ES-I3 (cell line): ENCODE results near the gene OR51E2.
A peak's percentile ranks its signal among the peaks of the same experiment; 100 is the strongest.

Experiments
- H3K36me3 ChIP-seq: 2 replicates; pipeline ENCODE4 v1.6.1; 2013; ENCODE audit warnings: mild to moderate bottlenecking, low read length, control low read depth, moderate library complexity; ENCODE audit not compliant: insufficient read depth
- H3K4me1 ChIP-seq: 2 replicates; pipeline ENCODE4 v1.6.1; 2013; ENCODE audit warnings: mild to moderate bottlenecking, control low read depth, low read length; ENCODE audit not compliant: insufficient read depth
- H3K9ac ChIP-seq: 2 replicates; pipeline ENCODE4 v1.6.1; 2013; ENCODE audit warnings: low read depth, mild to moderate bottlenecking, low read length, moderate library complexity
- H3K9me3 ChIP-seq: 2 replicates; pipeline ENCODE4 v1.6.1; 2013; ENCODE audit warnings: mild to moderate bottlenecking, low read length, moderate library complexity; ENCODE audit not compliant: control insufficient read depth, insufficient read depth

OR51E2 gene

GRCh38 chr11:4644233-4644632, 53.4 kb downstream of the OR51E2 start:
- H3K9me3 ChIP-seq: no peaks in the 10 kb centered on the region
- H3K36me3 ChIP-seq: no peaks in the 10 kb centered on the region
- H3K4me1 ChIP-seq: no peaks in the 10 kb centered on the region; the same call in 1 of the 2 replicates
- H3K9ac ChIP-seq: no peak overlapping the region

- Histone ChIP-seq H3K36me3 (no peaks in the 10 kb centered on the region), H3K9me3 (no peaks in the 10 kb centered on the region), H3K9ac (no peak within 1 kb of the TSS), H3K4me1 (no peaks in the 10 kb centered on the region; the same call in 1 of the 2 replicates)
Measured at GRCh38 chr11:4643682-4644081, 54.0 kb downstream of the OR51E2 start, which contains the start of gene OR51E1. Gene OR51E1 (plus strand): TSS chr11:4643982. CDS start chr11:4652527, 8,545 bp downstream.

- no peaks in the 10 kb centered on the region for H3K9me3 ChIP-seq
- H3K4me1 ChIP-seq: no peaks in the 10 kb centered on the region; the same call in 1 of the 2 replicates
- H3K9ac ChIP-seq: no peak overlapping the region
- H3K36me3 ChIP-seq: no peaks in the 10 kb centered on the region
Measured at GRCh38 chr11:4643076-4643475, 54.6 kb downstream of the OR51E2 start.

- Histone ChIP-seq H3K9me3 (no peaks in the 10 kb centered on the region), H3K36me3 (no peaks in the 10 kb centered on the region), H3K9ac (no peak overlapping the region), H3K4me1 (no peaks in the 10 kb centered on the region; the same call in 1 of the 2 replicates)
Measured at GRCh38 chr11:4642043-4642442, 55.6 kb downstream of the OR51E2 start.

- Histone ChIP-seq H3K4me1 (no peaks in the 10 kb centered on the region; the same call in 1 of the 2 replicates), H3K9ac (no peak overlapping the region), H3K36me3 (no peaks in the 10 kb centered on the region), H3K9me3 (no peaks in the 10 kb centered on the region)
Measured at GRCh38 chr11:4641501-4641900, 56.2 kb downstream of the OR51E2 start.

GRCh38 chr11:4639931-4640330, 57.7 kb downstream of the OR51E2 start:
- Histone ChIP-seq H3K9me3 (no peaks in the 10 kb centered on the region), H3K9ac (no peak overlapping the region)

GRCh38 chr11:4637662-4638047, 60.0 kb downstream of the OR51E2 start:
- Histone ChIP-seq H3K36me3 (no peaks in the 10 kb centered on the region), H3K4me1 (no peaks in the 10 kb centered on the region; the same call in 1 of the 2 replicates), H3K9ac (no peak overlapping the region), H3K9me3 (no peaks in the 10 kb centered on the region)

More at GRCh38 chr11:4639931-4640330, 57.7 kb downstream of the OR51E2 start:
- Histone ChIP-seq H3K4me1 (no peaks in the 10 kb centered on the region; the same call in 1 of the 2 replicates), H3K36me3 (no peaks in the 10 kb centered on the region)

- Histone ChIP-seq H3K9me3 (no peaks in the 10 kb centered on the region), H3K36me3 (no peaks in the 10 kb centered on the region), H3K9ac (peak within 1 kb of the TSS; percentile 4; the same call in 1 of the 2 replicates), H3K4me1 (no peaks in the 10 kb centered on the region; the same call in 1 of the 2 replicates)
Measured at GRCh38 chr11:4636962-4637661, 60.5 kb downstream of the OR51E2 start, which contains the start of gene OR51D1. Gene OR51D1 (plus strand): TSS chr11:4637477. CDS start chr11:4639791, 2,314 bp downstream.

- no peaks in the 10 kb centered on the region for H3K9me3 ChIP-seq
- no peak overlapping the region for H3K9ac ChIP-seq
- H3K4me1 ChIP-seq: no peaks in the 10 kb centered on the region
- no peaks in the 10 kb centered on the region for H3K36me3 ChIP-seq
Measured at GRCh38 chr11:4636136-4636535, 61.5 kb downstream of the OR51E2 start.
